BLaER1 (cell line): ENCODE results near the gene ADGRL4.
"Not testable (repeated sequence)": the region's sequence is repeated elsewhere in the genome, so short reads cannot be mapped to it uniquely, and the experiment has no call there.

Source experiments
- H3K27ac ChIP-seq: shearing (Covaris generic); formaldehyde crosslinking; 2 replicates; pipeline ENCODE4 v1.8.1; 2022
- H3K27me3 ChIP-seq: shearing (Covaris generic); formaldehyde crosslinking; 2 replicates; pipeline ENCODE4 v1.8.1; 2022
- H3K36me3 ChIP-seq: shearing (Covaris generic); formaldehyde crosslinking; 2 replicates; pipeline ENCODE4 v1.8.1; 2022
- H3K4me1 ChIP-seq: shearing (Covaris generic); formaldehyde crosslinking; 2 replicates; pipeline ENCODE4 v1.8.1; 2022
- H3K4me2 ChIP-seq: shearing (Covaris generic); formaldehyde crosslinking; 2 replicates; pipeline ENCODE4 v1.8.1; 2022
- H3K4me3 ChIP-seq: shearing (Covaris generic); formaldehyde crosslinking; 2 replicates; pipeline ENCODE4 v1.8.1; 2022
- H3K9ac ChIP-seq: shearing (Covaris generic); formaldehyde crosslinking; 2 replicates; pipeline ENCODE4 v1.8.1; 2022
- H3K9me3 ChIP-seq: shearing (Covaris generic); formaldehyde crosslinking; 2 replicates; pipeline ENCODE4 v1.8.1; 2022
- H4K20me1 ChIP-seq: shearing (Covaris generic); formaldehyde crosslinking; 2 replicates; pipeline ENCODE4 v1.8.1; 2022
- Cebpa-rat ChIP-seq: shearing (Covaris generic); IDR thresholded peaks from 2 replicates; pipeline ENCODE4 v1.8.1; 2022

Gene ADGRL4

DNA sequence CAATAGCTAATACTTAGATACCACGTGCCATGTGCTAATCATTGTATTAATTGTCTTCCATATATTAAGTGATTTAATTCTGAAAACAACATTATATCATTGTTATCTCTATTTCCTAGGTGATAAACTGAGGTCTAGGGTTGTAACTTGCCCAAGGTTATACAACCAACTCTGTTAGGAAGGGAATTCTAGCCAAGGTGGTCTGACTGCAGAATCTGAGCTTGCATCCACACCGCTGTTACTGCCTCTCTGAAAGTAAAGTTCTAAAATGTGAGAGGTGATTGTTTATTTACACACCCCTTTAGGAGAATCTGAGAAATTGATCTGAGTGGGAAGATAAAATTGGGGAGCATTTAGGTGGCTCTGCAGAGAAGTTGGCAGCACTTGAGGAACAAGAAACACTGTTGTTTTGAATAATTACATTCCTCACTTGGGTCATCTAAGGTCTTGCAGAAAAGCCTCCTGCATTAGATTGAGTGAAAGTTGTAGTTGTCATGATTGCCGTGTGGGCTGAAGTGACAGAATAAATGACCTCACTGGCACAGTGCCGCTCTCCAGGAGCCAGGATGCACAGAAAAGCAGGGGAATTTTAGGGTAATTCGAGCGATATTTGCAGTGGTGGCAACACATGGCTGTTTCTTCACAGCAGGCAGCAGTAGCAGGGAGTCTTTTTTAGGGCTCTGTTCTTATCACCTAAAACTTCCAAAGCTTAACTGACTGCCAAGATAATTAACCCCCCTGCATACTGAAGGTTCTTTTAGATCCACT is 121.7 kb downstream of the ADGRL4 start:
- Histone ChIP-seq H3K27me3 (no peaks in the 10 kb centered on the region), H3K9me3 (no peaks in the 10 kb centered on the region), H3K27ac (no peak overlapping the region), H4K20me1 (no peaks in the 10 kb centered on the region), H3K4me3 (no peak overlapping the region), H3K4me2 (no peak overlapping the region), H3K4me1 (no peaks in the 10 kb centered on the region), H3K9ac (no peak overlapping the region), H3K36me3 (no peaks in the 10 kb centered on the region)
- no peak for TF ChIP-seq Cebpa-rat

DNA sequence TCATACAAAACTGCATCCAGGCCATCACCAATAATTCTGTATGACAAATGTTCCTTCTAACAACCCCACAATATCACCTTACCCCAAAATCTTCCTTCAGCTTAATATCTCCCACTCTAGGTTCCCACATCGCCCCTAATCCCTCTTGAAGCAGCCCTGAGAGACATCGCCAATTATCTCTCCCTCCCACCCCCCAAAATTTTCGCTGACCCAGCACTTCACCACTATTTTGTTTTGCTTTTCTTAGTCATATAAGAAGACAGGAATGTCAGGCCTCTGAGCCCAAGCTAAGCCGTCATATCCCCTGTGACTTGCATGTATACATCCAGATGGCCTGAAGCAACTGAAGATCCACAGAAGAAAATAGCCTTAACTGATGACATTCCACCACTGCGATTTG is 126.3 kb downstream of the ADGRL4 start:
- no peaks in the 10 kb centered on the region for H3K27me3 ChIP-seq
- H4K20me1 ChIP-seq: no peaks in the 10 kb centered on the region
- no peak overlapping the region for H3K4me3 ChIP-seq
- H3K9me3 ChIP-seq: no peaks in the 10 kb centered on the region
- H3K4me2 ChIP-seq: no peak overlapping the region
- TF ChIP-seq Cebpa-rat: no peak
- H3K27ac ChIP-seq: no peak overlapping the region
- H3K4me1 ChIP-seq: no peaks in the 10 kb centered on the region
- H3K36me3 ChIP-seq: no peaks in the 10 kb centered on the region
- no peak overlapping the region for H3K9ac ChIP-seq

DNA sequence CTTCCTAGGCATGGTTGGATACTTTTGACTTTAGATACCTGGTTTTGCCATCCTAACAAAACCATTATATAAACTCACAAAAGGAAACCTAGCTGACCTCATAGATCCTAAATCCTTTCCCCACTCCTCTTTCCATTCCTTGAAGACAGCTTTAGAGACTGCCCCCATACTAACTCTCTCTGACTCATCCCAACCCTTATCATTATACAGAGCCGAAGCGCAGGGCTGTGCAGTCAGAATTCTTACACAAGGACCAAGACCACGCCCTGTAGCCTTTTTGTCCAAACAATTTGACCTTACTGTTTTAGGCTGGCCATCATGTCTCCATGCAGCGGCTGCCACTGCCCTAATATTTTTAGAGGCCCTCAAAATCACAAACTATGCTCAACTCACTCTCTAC is 130.5 kb downstream of the ADGRL4 start:
- not testable (repeated sequence) for H3K36me3 ChIP-seq, H3K4me1 ChIP-seq

DNA sequence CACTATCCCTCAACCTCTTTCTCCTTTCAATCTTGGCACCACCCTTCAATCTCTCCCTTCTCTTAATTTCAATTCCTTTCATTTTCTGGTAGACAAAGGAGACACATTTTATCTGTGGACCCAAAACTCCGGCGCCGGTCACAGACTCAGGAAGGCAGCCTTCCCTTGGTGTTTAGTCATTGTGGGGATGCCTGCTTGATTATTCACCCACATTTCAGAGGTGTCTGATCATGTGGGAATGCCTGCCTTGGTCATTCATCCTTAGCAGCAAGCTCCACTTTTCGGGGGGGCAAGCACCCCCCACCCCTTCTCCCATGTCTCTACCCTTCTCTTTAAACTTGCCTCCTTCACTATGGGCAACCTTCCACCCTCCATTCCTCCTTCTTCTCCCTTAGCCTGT is 133.7 kb downstream of the ADGRL4 start:
- not testable (repeated sequence) for H3K27me3 ChIP-seq, H3K4me2 ChIP-seq, H3K4me1 ChIP-seq, H3K9me3 ChIP-seq, H3K9ac ChIP-seq, H3K36me3 ChIP-seq, H3K27ac ChIP-seq, H3K4me3 ChIP-seq, H4K20me1 ChIP-seq

More for the DNA sequence above, 130.5 kb downstream of the ADGRL4 start:
- not testable (repeated sequence) for H3K27me3 ChIP-seq, H3K27ac ChIP-seq, H3K4me2 ChIP-seq, H3K9ac ChIP-seq, H3K9me3 ChIP-seq, H3K4me3 ChIP-seq, H4K20me1 ChIP-seq

DNA sequence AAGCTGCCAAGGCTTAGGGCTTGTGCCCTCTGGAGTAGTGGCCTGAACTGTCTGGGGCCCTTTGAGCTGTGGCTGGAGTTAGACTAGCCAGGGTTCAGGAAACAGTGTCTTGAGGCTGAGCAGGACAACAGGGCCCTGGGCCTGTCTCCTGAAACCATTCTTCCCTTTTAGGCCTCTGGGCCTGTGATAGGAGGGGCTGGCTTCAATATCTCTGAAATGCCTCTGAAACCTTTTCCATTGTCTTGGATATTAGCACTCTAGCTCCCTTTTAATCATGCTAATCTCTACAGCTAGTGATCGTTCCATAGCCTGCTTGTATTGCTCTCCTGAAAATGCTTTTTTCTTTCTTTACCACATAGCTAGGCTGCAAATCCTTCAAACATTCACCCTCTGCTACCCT is 135.3 kb downstream of the ADGRL4 start:
- H3K9me3 ChIP-seq: no peaks in the 10 kb centered on the region
- H3K36me3 ChIP-seq: no peaks in the 10 kb centered on the region
- H3K4me1 ChIP-seq: no peaks in the 10 kb centered on the region
- H3K4me2 ChIP-seq: no peak overlapping the region
- H4K20me1 ChIP-seq: no peaks in the 10 kb centered on the region
- no peak overlapping the region for H3K9ac ChIP-seq
- H3K27ac ChIP-seq: no peak overlapping the region
- H3K27me3 ChIP-seq: no peaks in the 10 kb centered on the region
- no peak for TF ChIP-seq Cebpa-rat
- H3K4me3 ChIP-seq: no peak overlapping the region

DNA sequence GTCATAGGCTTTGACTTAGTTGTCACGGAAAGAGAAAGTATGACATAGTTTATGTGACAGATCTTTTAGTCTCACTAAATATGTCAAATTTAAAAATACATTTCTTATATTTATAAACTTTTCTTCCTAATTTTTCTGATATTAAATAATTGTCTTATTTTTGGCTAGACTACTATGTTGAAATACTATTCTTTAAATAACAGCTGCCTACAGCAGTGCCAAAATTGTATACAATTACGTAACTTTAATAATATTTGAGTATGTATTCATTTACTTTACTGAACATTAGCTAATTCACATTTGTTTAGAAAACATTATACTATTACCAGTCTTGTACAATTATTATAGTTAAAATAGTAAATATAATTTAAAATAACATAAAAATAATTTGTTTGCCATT is 137.4 kb downstream of the ADGRL4 start:
- no peaks in the 10 kb centered on the region for H4K20me1 ChIP-seq
- no peaks in the 10 kb centered on the region for H3K9me3 ChIP-seq
- H3K27me3 ChIP-seq: no peaks in the 10 kb centered on the region
- no peak overlapping the region for H3K27ac ChIP-seq
- no peak overlapping the region for H3K4me2 ChIP-seq
- no peaks in the 10 kb centered on the region for H3K4me1 ChIP-seq
- TF ChIP-seq Cebpa-rat: no peak
- H3K36me3 ChIP-seq: no peaks in the 10 kb centered on the region
- no peak overlapping the region for H3K4me3 ChIP-seq
- H3K9ac ChIP-seq: no peak overlapping the region

DNA sequence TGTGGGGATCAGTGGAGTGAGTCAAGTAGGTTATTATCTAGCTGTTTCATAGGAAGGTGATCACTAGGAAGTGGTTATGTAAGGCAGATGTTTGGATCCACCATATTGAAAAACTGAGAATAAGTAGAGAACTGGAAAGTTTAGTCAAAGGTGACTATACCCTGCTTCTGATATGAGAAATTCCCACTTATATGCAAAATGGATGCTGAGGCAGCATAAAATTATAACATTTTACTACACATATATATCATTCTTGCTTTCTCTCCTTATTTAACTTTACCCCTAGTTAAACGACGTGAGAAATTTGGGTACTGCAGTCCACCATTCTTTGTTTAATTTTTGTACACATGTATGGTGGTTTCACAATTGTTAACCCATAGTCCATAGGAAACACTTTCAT is 142.4 kb downstream of the ADGRL4 start:
- no peaks in the 10 kb centered on the region for H3K27me3 ChIP-seq
- no peaks in the 10 kb centered on the region for H3K36me3 ChIP-seq
- no peak overlapping the region for H3K4me3 ChIP-seq
- TF ChIP-seq Cebpa-rat: no peak
- H3K4me1 ChIP-seq: no peaks in the 10 kb centered on the region
- no peak overlapping the region for H3K4me2 ChIP-seq
- no peak overlapping the region for H3K27ac ChIP-seq
- H3K9ac ChIP-seq: no peak overlapping the region
- no peaks in the 10 kb centered on the region for H3K9me3 ChIP-seq
- no peaks in the 10 kb centered on the region for H4K20me1 ChIP-seq

DNA sequence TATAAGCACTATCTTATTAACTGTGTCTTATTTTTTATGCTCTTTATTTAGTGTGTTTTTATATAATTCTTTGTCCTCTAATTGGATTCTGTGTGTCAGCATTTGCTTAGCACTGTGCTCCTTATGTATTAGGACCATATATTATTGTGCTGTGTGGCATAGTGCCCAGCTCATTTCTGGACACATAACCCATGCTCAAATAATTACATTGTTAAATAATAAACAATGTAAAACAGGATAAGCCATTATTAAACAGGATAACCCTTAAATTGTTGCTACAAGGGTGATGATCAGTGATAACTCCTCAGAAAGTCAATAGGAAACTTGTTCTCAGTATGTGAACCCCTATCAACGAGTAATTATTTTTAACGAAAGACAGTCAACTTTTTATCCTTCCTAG is 150.4 kb downstream of the ADGRL4 start:
- no peaks in the 10 kb centered on the region for H4K20me1 ChIP-seq
- H3K4me2 ChIP-seq: no peak overlapping the region
- H3K9ac ChIP-seq: no peak overlapping the region
- H3K4me1 ChIP-seq: no peaks in the 10 kb centered on the region
- no peaks in the 10 kb centered on the region for H3K27me3 ChIP-seq
- no peaks in the 10 kb centered on the region for H3K9me3 ChIP-seq
- no peak overlapping the region for H3K27ac ChIP-seq
- H3K36me3 ChIP-seq: no peaks in the 10 kb centered on the region
- no peak overlapping the region for H3K4me3 ChIP-seq
- no peak for TF ChIP-seq Cebpa-rat

DNA sequence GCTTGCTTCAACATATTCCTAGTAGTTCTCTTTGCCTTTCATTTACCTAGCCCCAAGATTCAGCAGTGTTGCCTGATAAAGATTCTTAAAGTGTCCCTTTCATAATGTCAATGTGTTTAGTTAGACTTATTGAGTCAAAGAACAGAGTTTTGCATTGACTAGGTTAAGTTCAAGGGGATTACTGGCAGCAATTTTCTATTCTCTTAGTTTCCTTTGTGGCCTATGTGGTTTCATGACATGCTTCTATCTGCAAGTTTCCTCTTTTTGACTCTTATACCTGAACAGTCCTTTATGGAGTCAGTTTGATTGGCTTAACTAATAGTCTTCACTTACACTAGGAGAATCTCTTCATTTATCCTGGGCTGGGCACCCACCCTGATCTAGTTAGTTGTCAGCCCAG is 151.3 kb downstream of the ADGRL4 start:
- Histone ChIP-seq H4K20me1 (no peaks in the 10 kb centered on the region), H3K4me1 (no peaks in the 10 kb centered on the region), H3K36me3 (no peaks in the 10 kb centered on the region), H3K4me3 (no peak overlapping the region), H3K9me3 (no peaks in the 10 kb centered on the region), H3K4me2 (no peak overlapping the region), H3K27me3 (no peaks in the 10 kb centered on the region), H3K9ac (no peak overlapping the region), H3K27ac (no peak overlapping the region)
- TF ChIP-seq Cebpa-rat: no peak

DNA sequence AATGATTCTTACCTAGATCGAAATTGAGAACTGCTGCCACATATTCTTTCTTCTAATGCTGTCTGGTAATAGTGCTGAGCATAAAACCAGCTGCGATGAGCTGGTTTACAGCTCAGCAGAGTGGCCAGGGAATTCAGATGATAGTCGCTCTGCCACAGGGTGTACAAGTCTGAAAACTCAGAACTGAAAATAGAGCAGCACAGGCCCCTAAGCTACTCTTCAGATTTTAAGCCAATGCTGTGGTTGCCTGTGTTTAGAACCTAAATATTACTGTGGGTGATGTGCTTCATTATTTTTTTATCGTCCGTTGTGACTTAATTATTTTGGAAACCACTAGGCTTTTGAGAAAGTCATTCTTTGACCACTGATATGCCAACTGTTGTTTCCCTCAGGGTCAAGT is 152.0 kb downstream of the ADGRL4 start:
- no peaks in the 10 kb centered on the region for H3K27me3 ChIP-seq
- H3K9me3 ChIP-seq: no peaks in the 10 kb centered on the region
- H3K4me1 ChIP-seq: no peaks in the 10 kb centered on the region
- no peak for TF ChIP-seq Cebpa-rat
- H3K9ac ChIP-seq: no peak overlapping the region
- H3K4me3 ChIP-seq: no peak overlapping the region
- H4K20me1 ChIP-seq: no peaks in the 10 kb centered on the region
- H3K36me3 ChIP-seq: no peaks in the 10 kb centered on the region
- no peak overlapping the region for H3K27ac ChIP-seq
- H3K4me2 ChIP-seq: no peak overlapping the region

DNA sequence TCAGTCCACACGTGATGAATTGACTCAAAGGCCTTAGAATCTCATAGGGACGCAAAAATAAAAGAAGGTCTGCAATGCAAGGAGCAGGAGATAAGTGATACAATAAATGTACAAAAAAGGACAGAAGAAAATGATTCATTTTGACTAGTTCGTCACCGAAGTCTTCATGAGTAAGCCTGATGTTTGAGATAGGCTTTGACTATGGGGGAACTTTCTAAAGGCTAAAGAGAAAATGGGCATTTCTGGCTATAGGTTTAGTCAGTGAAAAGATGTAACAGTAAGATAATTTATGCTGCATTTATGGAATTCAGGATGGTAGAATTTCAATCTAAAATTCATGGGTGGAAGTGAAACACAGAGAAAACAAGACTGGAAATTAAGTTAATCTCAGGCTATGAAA is 163.0 kb downstream of the ADGRL4 start:
- no peaks in the 10 kb centered on the region for H3K27me3 ChIP-seq
- H3K9me3 ChIP-seq: no peaks in the 10 kb centered on the region
- H3K36me3 ChIP-seq: no peaks in the 10 kb centered on the region
- TF ChIP-seq Cebpa-rat: no peak
- no peak overlapping the region for H3K9ac ChIP-seq
- no peak overlapping the region for H3K4me2 ChIP-seq
- no peak overlapping the region for H3K4me3 ChIP-seq
- H3K4me1 ChIP-seq: no peaks in the 10 kb centered on the region; the same call in 1 of the 2 replicates
- no peaks in the 10 kb centered on the region for H4K20me1 ChIP-seq
- H3K27ac ChIP-seq: no peak overlapping the region
